ENCODE measurements around the gene ZNF547. TPM values are rescaled to one million over a fixed set of nuclear protein-coding genes. Genes with fewer than 3 reads are reported as not detected.
"Not testable (repeated sequence)": the region's sequence is repeated elsewhere in the genome, so short reads cannot be mapped to it uniquely, and the experiment has no call there.

ZNF547 gene
- polyA plus RNA-seq, 1 donor = 7.3 TPM

GRCh38 chr19:57374179-57374578 is 10.8 kb downstream of the ZNF547 start:
- no peak for DNase-seq

- DNase-seq = not testable (repeated sequence)
Observed at GRCh38 chr19:57374647-57375046, 11.3 kb downstream of the ZNF547 start.

GRCh38 chr19:57376151-57376550 is 12.8 kb downstream of the ZNF547 start:
- DNase-seq = no peak

- no peak for DNase-seq
Observed at GRCh38 chr19:57377498-57378146, 14.3 kb downstream of the ZNF547 start.

DNA sequence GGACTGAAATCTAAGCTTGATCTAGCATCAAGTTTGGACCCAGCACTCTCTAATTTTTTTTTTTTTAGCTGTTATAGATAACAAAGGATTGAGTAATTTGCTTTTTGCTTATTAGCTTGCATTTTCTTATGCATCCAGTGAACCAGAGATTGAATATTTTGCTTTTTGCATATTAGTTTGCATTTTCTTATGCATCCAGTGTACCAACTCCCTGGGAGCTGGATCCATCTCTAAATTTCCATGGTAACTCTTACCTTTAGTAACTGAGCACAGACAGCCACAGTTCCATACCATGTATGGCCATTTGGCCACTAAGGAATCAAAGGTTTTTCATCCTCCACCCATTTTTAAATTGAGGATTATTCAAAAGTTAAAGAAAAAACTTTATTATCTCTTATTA is 17.6 kb downstream of the ZNF547 start:
- no peak for DNase-seq

- DNase-seq = no peak
Observed at GRCh38 chr19:57382806-57383488, 19.6 kb downstream of the ZNF547 start.

GRCh38 chr19:57389194-57389729 is 25.9 kb downstream of the ZNF547 start:
- no peak for DNase-seq

- DNase-seq = peak; percentile 98
Observed at GRCh38 chr19:57389730-57390598, 26.6 kb downstream of the ZNF547 start, which contains the start of gene ZNF548. Gene ZNF548 (plus strand): TSS chr19:57389854. CDS start chr19:57390100, 246 bp downstream.

- no peak for DNase-seq
Observed at GRCh38 chr19:57395710-57396109, 32.4 kb downstream of the ZNF547 start.

DNA sequence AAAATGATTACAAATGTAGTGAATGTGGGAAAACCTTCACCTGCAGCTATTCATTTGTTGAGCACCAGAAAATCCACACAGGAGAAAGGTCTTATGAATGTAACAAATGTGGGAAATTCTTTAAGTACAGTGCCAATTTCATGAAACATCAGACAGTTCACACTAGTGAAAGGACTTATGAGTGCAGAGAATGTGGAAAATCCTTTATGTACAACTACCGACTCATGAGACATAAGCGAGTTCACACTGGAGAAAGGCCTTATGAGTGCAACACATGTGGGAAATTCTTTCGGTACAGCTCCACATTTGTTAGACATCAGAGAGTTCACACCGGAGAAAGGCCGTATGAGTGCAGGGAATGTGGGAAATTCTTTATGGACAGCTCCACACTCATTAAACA is 35.5 kb downstream of the ZNF547 start:
- no peak for DNase-seq

GRCh38 chr19:57403737-57404563 is 40.6 kb downstream of the ZNF547 start:
- DNase-seq = no peak

DNA sequence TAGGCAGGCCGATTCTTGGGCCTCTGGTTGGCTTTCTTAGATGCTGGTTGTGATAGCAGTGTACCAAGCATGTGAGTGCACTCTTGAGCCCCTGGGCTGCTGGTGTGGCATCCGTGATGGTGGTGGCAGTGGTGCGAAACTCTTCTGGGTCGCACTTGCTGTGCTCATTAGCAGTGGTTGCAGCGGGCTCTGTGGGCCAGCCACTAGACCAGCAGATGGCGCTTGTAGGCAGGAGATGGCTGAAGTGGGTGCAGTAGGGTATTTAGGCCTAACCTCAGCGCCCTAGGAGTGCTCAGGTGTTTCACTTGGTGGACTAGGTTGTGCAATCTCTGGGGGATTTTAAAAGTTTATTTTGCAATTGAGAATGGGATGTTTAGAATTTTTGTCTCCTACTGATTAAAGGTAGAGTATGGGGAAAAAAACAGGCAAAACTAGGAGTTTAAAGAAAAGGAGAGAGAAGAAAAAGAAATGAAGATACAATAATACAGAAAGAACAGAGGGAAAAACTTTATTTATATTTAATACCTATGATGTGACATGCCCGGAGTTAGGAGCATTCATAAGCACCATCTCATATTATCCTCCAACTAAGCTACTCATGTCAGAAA is 43.3 kb downstream of the ZNF547 start:
- DNase-seq = peak; percentile 54

DNA sequence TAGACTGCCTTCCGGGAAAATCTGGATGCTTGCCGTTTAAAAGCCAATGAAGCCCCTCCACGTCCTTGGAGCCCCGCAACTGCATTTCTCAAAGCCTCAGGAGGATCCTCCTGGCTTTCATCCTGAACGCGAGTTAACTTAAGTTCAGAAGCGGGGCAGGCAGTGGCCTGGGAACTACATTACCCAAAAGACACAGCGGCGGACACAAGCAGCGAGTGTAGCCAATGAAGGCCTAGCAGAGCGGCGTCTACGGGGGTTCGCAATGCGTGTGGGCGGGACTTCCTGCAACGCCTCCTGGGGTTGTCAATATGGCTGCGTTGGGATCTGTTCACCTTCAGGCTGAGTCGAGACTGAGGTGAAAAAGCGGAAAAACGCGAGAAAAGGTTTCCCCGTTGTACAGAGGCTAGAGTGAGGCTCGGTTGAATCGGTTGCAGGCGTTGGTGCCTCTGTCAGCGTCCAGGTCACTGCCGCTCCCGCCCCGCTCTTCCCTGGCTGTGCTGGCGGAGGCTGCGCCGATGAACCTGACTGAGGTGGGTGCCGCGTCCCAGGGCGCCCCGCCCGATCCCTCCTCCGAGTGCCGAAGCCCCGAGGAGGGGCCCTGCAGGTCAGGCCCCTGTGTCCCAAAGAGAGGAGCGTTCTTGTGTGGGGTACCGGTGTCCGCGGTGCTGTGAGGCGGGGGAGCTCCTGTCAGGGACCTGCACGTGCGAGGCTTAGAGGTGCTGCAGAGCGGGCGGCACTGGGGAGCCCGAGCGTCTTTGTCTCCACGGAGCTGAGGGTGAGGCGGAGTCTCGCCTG is 47.7 kb downstream of the ZNF547 start, which contains the start of gene ZNF17:
TSS of gene ZNF17 (plus strand) at position 285 of the 795 bp plus-strand sequence. CDS start 2,455 bp downstream, outside the sequence.
- DNase-seq = peak; percentile 92

DNA sequence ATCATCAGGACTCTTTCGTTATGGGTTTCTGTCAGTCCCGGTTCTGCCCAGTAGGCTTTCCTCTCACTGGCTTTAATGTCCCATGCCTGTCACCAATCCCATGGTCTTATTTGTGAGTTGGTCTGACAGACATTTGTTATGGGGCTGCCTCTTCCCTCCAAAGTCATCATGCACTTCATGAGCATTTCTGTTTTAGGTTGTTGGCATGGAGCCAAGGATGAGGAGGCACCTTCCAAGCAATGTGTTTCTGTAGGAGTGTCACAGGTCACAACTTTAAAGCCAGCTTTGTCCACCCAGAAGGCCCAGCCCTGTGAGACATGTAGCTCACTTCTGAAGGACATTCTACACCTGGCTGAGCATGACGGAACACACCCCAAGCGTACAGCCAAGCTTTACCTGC is 56.1 kb downstream of the ZNF547 start:
- no peak for DNase-seq

- no peak for DNase-seq
Observed at GRCh38 chr19:57421037-57421436, 57.7 kb downstream of the ZNF547 start.

Other genes with a start within 250 kb of the ZNF547 start
- not detected for gene USP29, start 243.6 kb upstream of the ZNF547 start, polyA plus RNA-seq (ENCODE audit: insufficient read length)
- not detected for gene ZIM3, start 218.3 kb upstream of the ZNF547 start, polyA plus RNA-seq (ENCODE audit: insufficient read length)
- not detected for gene DUXA, start 196.1 kb upstream of the ZNF547 start, polyA plus RNA-seq (ENCODE audit: insufficient read length)
- 23.9 TPM for gene ZNF264, start 172.1 kb upstream of the ZNF547 start, polyA plus RNA-seq (ENCODE audit: insufficient read length)
- gene AURKC, start 132.5 kb upstream of the ZNF547 start, polyA plus RNA-seq (ENCODE audit: insufficient read length) = 5.1 TPM
- gene ZNF805, start 122.9 kb upstream of the ZNF547 start, polyA plus RNA-seq (ENCODE audit: insufficient read length) = 7.6 TPM
- gene ZNF460, start 83.1 kb upstream of the ZNF547 start, polyA plus RNA-seq (ENCODE audit: insufficient read length) = 3.9 TPM
- 10.0 TPM for gene ZNF543, start 43.1 kb upstream of the ZNF547 start, polyA plus RNA-seq (ENCODE audit: insufficient read length)
- gene ZNF304, start 12.3 kb upstream of the ZNF547 start, polyA plus RNA-seq (ENCODE audit: insufficient read length) = 20.0 TPM
- 14.6 TPM for gene TRAPPC2B, start within 50 bp of the ZNF547 start, polyA plus RNA-seq (ENCODE audit: insufficient read length)
- gene ZNF548, start 26.3 kb downstream of the ZNF547 start, polyA plus RNA-seq (ENCODE audit: insufficient read length) = 34.8 TPM
- gene ZNF17, start 47.6 kb downstream of the ZNF547 start, polyA plus RNA-seq (ENCODE audit: insufficient read length) = 17.7 TPM
- gene ZNF749, start 71.8 kb downstream of the ZNF547 start, polyA plus RNA-seq (ENCODE audit: insufficient read length) = 15.2 TPM
- 7.6 TPM for gene VN1R1, start 93.6 kb downstream of the ZNF547 start, polyA plus RNA-seq (ENCODE audit: insufficient read length)
- 27.2 TPM for gene ZNF772, start 114.0 kb downstream of the ZNF547 start, polyA plus RNA-seq (ENCODE audit: insufficient read length)
- 26.3 TPM for gene ZNF419, start 124.2 kb downstream of the ZNF547 start, polyA plus RNA-seq (ENCODE audit: insufficient read length)
- 16.6 TPM for gene ZNF773, start 136.4 kb downstream of the ZNF547 start, polyA plus RNA-seq (ENCODE audit: insufficient read length)
- 20.9 TPM for gene ZNF549, start 163.8 kb downstream of the ZNF547 start, polyA plus RNA-seq (ENCODE audit: insufficient read length)
- 22.9 TPM for gene ZNF550, start 196.3 kb downstream of the ZNF547 start, polyA plus RNA-seq (ENCODE audit: insufficient read length)
- gene ZNF416, start 215.4 kb downstream of the ZNF547 start, polyA plus RNA-seq (ENCODE audit: insufficient read length) = 9.3 TPM
- gene ZIK1, start 220.6 kb downstream of the ZNF547 start, polyA plus RNA-seq (ENCODE audit: insufficient read length) = 24.8 TPM
- 7.2 TPM for gene ZNF530, start 236.3 kb downstream of the ZNF547 start, polyA plus RNA-seq (ENCODE audit: insufficient read length)